OCI-LY1 (cell line): ENCODE results near the gene RERG.

ENCODE experiments used
- H2AFZ ChIP-seq: fragments of 200-600 bp; sonication (generic), shearing (Covaris generic); 2 replicates; pipeline ENCODE4 v1.6.0; 2014; ENCODE audit warnings: antibody characterized with exemption, mild to moderate bottlenecking, low read length
- H3F3A ChIP-seq: fragments of 200-600 bp; sonication (generic), shearing (Covaris generic); 2 replicates; pipeline ENCODE4 v1.6.0; 2014; ENCODE audit warnings: mild to moderate bottlenecking, antibody characterized with exemption, low read length, moderate library complexity; ENCODE audit not compliant: insufficient read depth
- H3K27ac ChIP-seq: fragments of 200-600 bp; sonication (generic); 2 replicates; pipeline ENCODE4 v1.5.1; 2014; ENCODE audit warnings: low read length, mixed run types, mild to moderate bottlenecking, low read depth; ENCODE audit not compliant: poor library complexity, severe bottlenecking
- H3K27me3 ChIP-seq: fragments of 200-600 bp; sonication (generic); 2 replicates; pipeline ENCODE4 v1.6.0; 2014; ENCODE audit warnings: antibody characterized with exemption, mild to moderate bottlenecking, low read length, moderate library complexity; ENCODE audit not compliant: insufficient read depth
- H3K36me3 ChIP-seq: fragments of 200-600 bp; sonication (generic); 2 replicates; pipeline ENCODE4 v1.6.1; 2014; ENCODE audit warnings: mild to moderate bottlenecking, antibody characterized with exemption, low read length, moderate library complexity, mixed read lengths; ENCODE audit not compliant: insufficient read depth
- H3K4me1 ChIP-seq: fragments of 200-600 bp; sonication (generic); 2 replicates; pipeline ENCODE4 v1.5.1; 2014; ENCODE audit warnings: mild to moderate bottlenecking, low read length, moderate library complexity; ENCODE audit not compliant: insufficient read depth, severe bottlenecking
- H3K4me2 ChIP-seq: fragments of 200-600 bp; sonication (generic), shearing (Covaris generic); 2 replicates; pipeline ENCODE4 v1.6.1; 2014; ENCODE audit warnings: low read length
- H3K4me3 ChIP-seq: fragments of 200-600 bp; sonication (generic); 2 replicates; pipeline ENCODE4 v1.5.1; 2014; ENCODE audit warnings: low read length, low read depth, mild to moderate bottlenecking, mixed read lengths; ENCODE audit not compliant: poor library complexity, severe bottlenecking
- H3K79me2 ChIP-seq: fragments of 200-600 bp; shearing (Covaris generic); 2 replicates; pipeline ENCODE4 v1.6.1; 2016; ENCODE audit warnings: mixed run types, low read length, mixed read lengths; ENCODE audit not compliant: insufficient read depth
- H3K9ac ChIP-seq: fragments of 200-600 bp; sonication (generic), shearing (Covaris generic); 2 replicates; pipeline ENCODE4 v1.6.1; 2014; ENCODE audit warnings: mild to moderate bottlenecking, low read length, mixed read lengths
- H3K9me2 ChIP-seq: fragments of 200-600 bp; sonication (generic), shearing (Covaris generic); 2 replicates; pipeline ENCODE4 v1.6.1; 2014; ENCODE audit warnings: low read depth, mild to moderate bottlenecking, low read length, mixed read lengths
- H3K9me3 ChIP-seq: fragments of 200-600 bp; shearing (Covaris generic); 2 replicates; pipeline ENCODE4 v1.6.1; 2014; ENCODE audit warnings: low read length, mixed read lengths
- H4K20me1 ChIP-seq: fragments of 200-600 bp; sonication (generic), shearing (Covaris generic); 2 replicates; pipeline ENCODE4 v1.6.0; 2016; ENCODE audit warnings: mild to moderate bottlenecking, low read length; ENCODE audit not compliant: insufficient read depth
- EZH2 ChIP-seq: fragments of 200-600 bp; sonication (generic), shearing (Covaris generic); IDR thresholded peaks from 2 replicates; pipeline ENCODE4 v1.8.0; 2017; ENCODE audit warnings: borderline replicate concordance, mixed run types, mild to moderate bottlenecking, antibody characterized with exemption, low read length, moderate library complexity, mixed read lengths
- TF ChIP-seq, protein P1 (sequence below): fragments of 200-600 bp; sonication (generic), shearing (Covaris generic); IDR thresholded peaks from 2 replicates; pipeline ENCODE4 v1.5.1; 2017; ENCODE audit warnings: mild to moderate bottlenecking, antibody characterized with exemption, low read length, moderate library complexity, mixed read lengths

The RERG gene

DNA sequence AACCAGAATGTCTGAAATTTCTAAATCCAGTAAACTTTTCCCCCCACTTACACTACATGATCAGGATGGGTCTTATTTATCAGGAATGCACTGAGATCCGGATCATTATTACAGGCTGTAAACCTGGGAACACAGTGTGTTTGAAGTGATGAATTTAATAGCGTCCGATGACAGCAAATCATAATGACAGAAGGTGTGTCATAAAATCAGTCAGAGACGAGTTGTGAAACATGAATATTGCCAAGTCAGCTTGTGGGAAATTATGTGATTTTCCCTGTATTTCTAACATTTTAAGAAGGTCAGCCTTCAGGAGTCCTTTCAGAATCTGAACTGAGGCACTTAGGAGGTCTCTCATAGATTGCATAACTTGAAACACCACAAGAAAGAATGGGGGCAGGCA, 36.7 kb downstream of the RERG start:
- H3K4me2 ChIP-seq, result no peak overlapping the region
- no peaks in the 10 kb centered on the region for H3K79me2 ChIP-seq
- H3K9me3 ChIP-seq, result no peaks in the 10 kb centered on the region
- no peaks in the 10 kb centered on the region for H3K9me2 ChIP-seq
- H3K4me1 ChIP-seq, result no peaks in the 10 kb centered on the region
- TF ChIP-seq, protein P1, sequence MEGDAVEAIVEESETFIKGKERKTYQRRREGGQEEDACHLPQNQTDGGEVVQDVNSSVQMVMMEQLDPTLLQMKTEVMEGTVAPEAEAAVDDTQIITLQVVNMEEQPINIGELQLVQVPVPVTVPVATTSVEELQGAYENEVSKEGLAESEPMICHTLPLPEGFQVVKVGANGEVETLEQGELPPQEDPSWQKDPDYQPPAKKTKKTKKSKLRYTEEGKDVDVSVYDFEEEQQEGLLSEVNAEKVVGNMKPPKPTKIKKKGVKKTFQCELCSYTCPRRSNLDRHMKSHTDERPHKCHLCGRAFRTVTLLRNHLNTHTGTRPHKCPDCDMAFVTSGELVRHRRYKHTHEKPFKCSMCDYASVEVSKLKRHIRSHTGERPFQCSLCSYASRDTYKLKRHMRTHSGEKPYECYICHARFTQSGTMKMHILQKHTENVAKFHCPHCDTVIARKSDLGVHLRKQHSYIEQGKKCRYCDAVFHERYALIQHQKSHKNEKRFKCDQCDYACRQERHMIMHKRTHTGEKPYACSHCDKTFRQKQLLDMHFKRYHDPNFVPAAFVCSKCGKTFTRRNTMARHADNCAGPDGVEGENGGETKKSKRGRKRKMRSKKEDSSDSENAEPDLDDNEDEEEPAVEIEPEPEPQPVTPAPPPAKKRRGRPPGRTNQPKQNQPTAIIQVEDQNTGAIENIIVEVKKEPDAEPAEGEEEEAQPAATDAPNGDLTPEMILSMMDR, result no peak
- no peak for TF ChIP-seq EZH2
- H3K36me3 ChIP-seq, result no peaks in the 10 kb centered on the region
- H3K9ac ChIP-seq, result no peak overlapping the region
- H3K27ac ChIP-seq, result no peak overlapping the region
- no peaks in the 10 kb centered on the region for H3K27me3 ChIP-seq
- no peaks in the 10 kb centered on the region for H4K20me1 ChIP-seq
- no peak overlapping the region for H2AFZ ChIP-seq
- no peak overlapping the region for H3K4me3 ChIP-seq
- H3F3A ChIP-seq, result no peaks in the 10 kb centered on the region

DNA sequence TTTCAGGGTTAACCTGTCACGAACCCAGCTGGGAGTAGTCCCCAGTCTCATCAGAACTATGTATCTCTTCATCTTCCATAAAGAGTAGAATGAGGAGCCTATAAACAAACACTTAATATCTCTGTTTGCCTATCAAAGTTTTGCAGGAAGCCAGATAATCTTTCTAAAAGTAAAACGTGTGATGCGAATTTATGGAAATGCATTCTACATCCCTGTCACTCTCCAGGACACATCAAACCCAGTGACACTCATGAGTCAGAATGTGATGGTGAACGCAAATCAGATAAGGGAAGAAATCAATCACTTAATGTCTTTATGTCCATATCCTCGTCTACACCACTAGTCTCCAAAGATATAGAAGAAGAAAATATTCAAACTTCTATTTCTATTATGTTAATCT, 37.4 kb downstream of the RERG start:
- Histone ChIP-seq H3K9me2 (no peaks in the 10 kb centered on the region), H3K79me2 (no peaks in the 10 kb centered on the region), H3K9ac (no peak overlapping the region), H3K4me3 (no peak overlapping the region), H3K9me3 (no peaks in the 10 kb centered on the region), H3K4me2 (no peak overlapping the region), H3F3A (no peaks in the 10 kb centered on the region), H4K20me1 (no peaks in the 10 kb centered on the region), H3K27me3 (no peaks in the 10 kb centered on the region), H3K27ac (no peak overlapping the region), H3K36me3 (no peaks in the 10 kb centered on the region), H3K4me1 (no peaks in the 10 kb centered on the region), H2AFZ (no peak overlapping the region)
- no peak for TF ChIP-seq EZH2
- TF ChIP-seq, protein P1, result no peak

DNA sequence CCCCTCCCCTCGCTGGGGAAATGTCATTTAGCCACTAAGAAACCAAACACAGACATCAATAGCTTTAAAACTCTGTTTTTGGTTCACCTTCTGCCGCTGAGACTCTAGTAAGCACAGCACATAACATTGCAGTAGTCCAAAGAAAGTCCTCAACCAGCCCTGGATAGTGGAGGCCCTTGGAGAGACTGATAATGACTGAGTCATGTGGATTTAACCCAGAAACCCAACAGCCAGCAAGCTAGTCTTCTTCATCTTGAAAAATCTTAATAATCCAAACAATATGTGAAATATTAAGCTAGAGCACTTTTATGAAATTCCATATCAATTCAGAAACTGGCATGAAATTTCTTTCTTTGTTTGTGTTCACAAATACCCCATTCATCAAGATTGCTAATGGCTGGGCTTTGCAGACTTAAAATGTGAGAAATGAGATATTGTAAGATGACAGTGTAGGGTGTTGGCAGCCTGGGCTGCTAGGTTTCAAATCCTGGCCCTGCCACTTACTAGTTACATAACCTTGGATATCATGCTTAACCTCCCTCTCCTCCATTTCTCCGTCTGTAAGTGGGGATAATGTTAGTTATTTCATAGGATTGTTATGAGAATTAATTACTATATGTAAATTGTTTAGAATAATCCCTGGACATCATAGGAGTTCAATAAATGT, 40.1 kb downstream of the RERG start:
- Histone ChIP-seq H3K36me3 (no peaks in the 10 kb centered on the region), H3K9me3 (no peaks in the 10 kb centered on the region), H3K27me3 (no peaks in the 10 kb centered on the region), H3K4me1 (no peaks in the 10 kb centered on the region), H3K4me2 (no peak overlapping the region), H3K79me2 (no peaks in the 10 kb centered on the region), H3K27ac (no peak overlapping the region), H4K20me1 (no peaks in the 10 kb centered on the region), H2AFZ (no peak overlapping the region), H3F3A (no peaks in the 10 kb centered on the region), H3K9me2 (no peaks in the 10 kb centered on the region), H3K4me3 (no peak overlapping the region), H3K9ac (no peak overlapping the region)
- no peak for TF ChIP-seq EZH2
- TF ChIP-seq, protein P1, result no peak
